Stimulated activated CD8-positive, alpha-beta memory T cell treated with anti-CD3 and anti-CD28 coated beads, Interleukin-7, amount 100 ng/mL, for 48 hours (primary cell): ENCODE measurements around the gene IL1RAP.
"Not testable (repeated sequence)": the region's sequence is repeated elsewhere in the genome, so short reads cannot be mapped to it uniquely, and the experiment has no call there.

Source experiments
- DNase-seq, 2 donors: peaks; one replicate each; pipeline ENCODE4 v3.0.0-alpha.2; 2020; ENCODE audit warnings: low read depth in 1 of 2; ENCODE audit errors: extremely low read depth in 1 of 2

Gene IL1RAP

GRCh38 chr3:190505381-190506003 is 8.4 kb upstream of the IL1RAP start:
- DNase-seq, result no peak

GRCh38 chr3:190506271-190506670 is 7.6 kb upstream of the IL1RAP start:
- no peak for DNase-seq

- DNase-seq, result no peak
These were observed 1.2 kb upstream of the IL1RAP start for GRCh38 chr3:190512666-190513065.

- no peak for DNase-seq
These were observed 698 bp downstream of the IL1RAP start for GRCh38 chr3:190514413-190515153.

GRCh38 chr3:190516416-190516815 is 2.5 kb downstream of the IL1RAP start:
- no peak for DNase-seq

- no peak for DNase-seq
These were observed 3.8 kb downstream of the IL1RAP start for GRCh38 chr3:190517687-190518086.

GRCh38 chr3:190518531-190518930 is 4.6 kb downstream of the IL1RAP start:
- not testable (repeated sequence) for DNase-seq

- DNase-seq, result no peak
These were observed 6.0 kb downstream of the IL1RAP start for GRCh38 chr3:190519886-190520285.

GRCh38 chr3:190521998-190522397 is 8.1 kb downstream of the IL1RAP start:
- DNase-seq, result no peak

- no peak for DNase-seq
These were observed 8.8 kb downstream of the IL1RAP start for GRCh38 chr3:190522621-190523222.

- no peak for DNase-seq
These were observed 11.1 kb downstream of the IL1RAP start for GRCh38 chr3:190524942-190525341.

GRCh38 chr3:190525634-190526033 is 11.7 kb downstream of the IL1RAP start:
- DNase-seq, result no peak

GRCh38 chr3:190526787-190527762 is 13.2 kb downstream of the IL1RAP start:
- no peak for DNase-seq

GRCh38 chr3:190528706-190529105 is 14.8 kb downstream of the IL1RAP start:
- DNase-seq, result no peak

- DNase-seq, result no peak
These were observed 17.5 kb downstream of the IL1RAP start for GRCh38 chr3:190531406-190531805.

- no peak for DNase-seq
These were observed 18.9 kb downstream of the IL1RAP start for GRCh38 chr3:190532731-190533203.

GRCh38 chr3:190533511-190534281 is 19.8 kb downstream of the IL1RAP start:
- no peak for DNase-seq

GRCh38 chr3:190534386-190534785 is 20.5 kb downstream of the IL1RAP start:
- no peak for DNase-seq

GRCh38 chr3:190534986-190535385 is 21.1 kb downstream of the IL1RAP start:
- no peak for DNase-seq

GRCh38 chr3:190537146-190537545 is 23.3 kb downstream of the IL1RAP start:
- no peak for DNase-seq
